Suprapubic skin (tissue), 3 donors: ENCODE measurements around the gene PAFAH1B1.

Experiments
- CTCF ChIP-seq, 2 donors: fragments of 200-600 bp in 1 of 2; fragments of 450-650 bp in 1 of 2; sonication (generic) in 1 of 2; IDR thresholded peaks; one replicate each; pipeline ENCODE4 v1.5.1; 2016 to 2019; ENCODE audit warnings: antibody characterized with exemption in 2 of 2, mild to moderate bottlenecking in 1 of 2, moderate library complexity in 1 of 2
- EP300 ChIP-seq: sonication (generic); formaldehyde crosslinking; IDR thresholded peaks from one replicate; pipeline ENCODE4 v1.6.1; 2017; ENCODE audit warnings: antibody characterized with exemption

GRCh38 chr17:2598166-2598565, 4.7 kb downstream of the PAFAH1B1 start:
- TF ChIP-seq CTCF (IDR thresholded peaks at IDR 0.05) (no peak), EP300 (no peak)
